GM04503 (cell line): ENCODE measurements around the gene POTEH.
"Not testable (repeated sequence)": the region's sequence is repeated elsewhere in the genome, so short reads cannot be mapped to it uniquely, and the experiment has no call there.

Source experiments
- DNase-seq: peaks from one replicate; pipeline ENCODE4 v3.0.0-alpha.2; 2012; ENCODE audit warnings: low read depth

The POTEH gene

DNA sequence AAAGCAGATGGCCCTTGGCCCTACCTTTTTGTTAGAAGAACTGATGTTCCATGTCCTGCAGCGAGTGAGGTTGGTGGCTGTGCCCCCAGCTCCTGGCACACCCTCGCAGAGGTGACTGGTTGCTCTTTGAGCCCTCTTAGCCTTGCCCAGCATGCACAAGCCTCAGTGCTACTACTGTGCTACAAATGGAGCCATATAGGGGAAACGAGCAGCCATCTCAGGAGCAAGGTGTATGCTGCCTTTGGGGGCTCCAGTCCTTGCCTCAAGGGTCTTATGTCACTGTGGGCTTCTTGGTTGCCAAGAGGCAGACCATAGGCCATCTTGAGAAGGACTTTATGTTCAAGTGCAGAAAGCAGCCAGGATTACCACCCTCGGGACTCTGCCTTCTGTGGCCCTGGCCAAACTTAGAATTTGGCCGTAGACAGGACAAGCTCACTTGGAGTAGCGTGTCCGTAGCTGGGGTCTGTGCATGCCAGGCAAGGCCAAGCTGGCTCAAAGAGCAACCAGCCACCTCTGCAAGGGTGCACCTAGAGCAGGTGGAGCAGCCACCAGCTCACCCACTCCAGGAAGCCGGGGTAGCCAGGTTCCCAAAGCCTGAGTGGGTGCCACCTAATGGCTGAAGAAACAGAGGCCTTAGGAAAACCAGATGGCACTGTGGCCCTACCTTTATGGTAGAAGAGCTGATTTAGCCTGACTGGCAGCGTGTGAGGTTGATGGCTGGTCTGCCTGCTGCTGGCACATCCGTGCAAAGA is 48.5 kb downstream of the POTEH start:
- not testable (repeated sequence) for DNase-seq

DNA sequence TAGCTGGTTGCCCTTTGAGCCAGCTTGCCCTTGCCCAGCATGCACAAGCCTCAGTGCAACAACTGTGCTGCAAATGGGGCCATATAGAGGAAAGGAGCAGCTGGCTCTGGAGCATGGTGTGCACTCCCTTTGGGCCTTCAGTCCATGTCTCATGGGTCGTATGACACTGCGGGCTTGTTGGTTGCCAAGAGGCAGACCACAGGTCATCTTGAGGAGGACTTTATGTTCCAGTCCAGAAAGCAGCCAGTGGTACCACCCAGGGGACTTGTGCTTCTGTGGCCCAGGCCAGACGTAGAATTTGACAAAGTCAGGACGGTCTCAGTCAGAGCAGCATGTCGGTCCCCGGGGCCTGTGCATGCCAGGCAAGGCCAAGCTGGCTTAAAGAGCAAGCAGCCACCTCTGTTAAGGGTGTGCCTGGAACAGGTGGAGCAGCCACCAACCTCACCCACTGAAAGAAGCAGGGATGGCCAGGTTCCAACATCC is 49.1 kb downstream of the POTEH start:
- not testable (repeated sequence) for DNase-seq

DNA sequence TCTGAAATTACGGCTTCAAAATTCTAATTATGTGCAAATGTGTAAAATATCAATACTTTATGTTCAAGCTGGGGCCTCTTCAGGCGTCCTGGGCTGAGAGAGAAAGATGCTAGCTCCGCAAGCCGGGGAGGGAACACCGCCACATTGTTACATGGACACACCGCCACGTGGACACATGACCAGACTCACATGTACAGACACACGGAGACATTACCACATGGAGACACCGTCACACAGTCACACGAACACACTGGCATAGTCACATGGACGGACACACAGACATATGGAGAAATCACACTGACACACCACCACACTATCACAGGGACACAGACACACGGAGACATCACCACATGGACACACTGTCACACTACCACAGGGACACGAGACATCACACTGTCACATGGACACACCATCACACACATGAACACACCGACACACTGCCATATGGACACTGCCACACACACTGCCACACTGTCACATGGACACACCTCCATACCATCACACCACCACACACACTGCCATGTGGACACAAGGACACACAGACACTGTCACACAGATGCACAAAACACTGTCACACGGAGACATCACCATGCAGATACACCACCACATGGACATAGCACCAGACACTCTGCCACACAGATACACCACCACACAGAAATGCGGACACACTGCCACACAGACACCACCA is 58.0 kb downstream of the POTEH start:
- not testable (repeated sequence) for DNase-seq

DNA sequence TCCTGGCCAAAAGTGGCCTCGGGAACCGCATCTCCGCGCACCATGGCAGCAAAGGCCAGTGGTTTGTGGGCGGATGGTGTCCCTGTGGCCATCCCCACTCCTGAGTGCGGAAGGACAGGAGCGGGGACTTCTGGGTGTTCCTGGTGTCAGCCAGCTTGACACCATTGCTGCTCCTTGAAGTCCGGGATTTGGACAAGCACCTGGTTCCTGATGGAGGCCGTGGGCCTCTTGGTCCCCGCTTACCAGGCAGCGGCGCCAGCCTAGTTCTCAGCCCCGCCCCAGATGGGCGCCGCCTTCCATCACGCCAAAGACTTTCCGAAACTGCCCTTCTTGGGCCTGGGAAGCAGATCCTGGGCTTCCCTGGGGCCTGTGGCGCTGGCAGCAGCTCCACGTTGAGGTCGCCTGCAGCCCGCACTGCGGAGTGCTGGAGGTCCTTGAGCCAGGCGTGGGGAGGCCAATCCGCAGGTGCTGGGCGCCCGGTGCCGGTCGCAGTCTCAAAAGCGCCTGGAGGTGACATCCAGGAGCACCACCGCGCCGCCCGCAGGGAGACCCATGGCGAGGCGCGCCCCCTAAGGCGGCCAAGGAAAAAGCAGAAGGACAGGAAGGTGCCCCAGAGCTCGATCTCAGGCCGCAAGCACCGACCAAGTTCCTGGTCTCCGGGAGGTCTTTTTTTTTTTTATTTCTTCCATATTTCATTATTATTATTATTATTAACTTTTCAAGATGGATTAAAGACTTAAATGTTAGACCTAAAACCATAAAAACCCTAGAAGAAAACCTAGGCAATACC is 59.5 kb downstream of the POTEH start:
- DNase-seq: not testable (repeated sequence)

DNA sequence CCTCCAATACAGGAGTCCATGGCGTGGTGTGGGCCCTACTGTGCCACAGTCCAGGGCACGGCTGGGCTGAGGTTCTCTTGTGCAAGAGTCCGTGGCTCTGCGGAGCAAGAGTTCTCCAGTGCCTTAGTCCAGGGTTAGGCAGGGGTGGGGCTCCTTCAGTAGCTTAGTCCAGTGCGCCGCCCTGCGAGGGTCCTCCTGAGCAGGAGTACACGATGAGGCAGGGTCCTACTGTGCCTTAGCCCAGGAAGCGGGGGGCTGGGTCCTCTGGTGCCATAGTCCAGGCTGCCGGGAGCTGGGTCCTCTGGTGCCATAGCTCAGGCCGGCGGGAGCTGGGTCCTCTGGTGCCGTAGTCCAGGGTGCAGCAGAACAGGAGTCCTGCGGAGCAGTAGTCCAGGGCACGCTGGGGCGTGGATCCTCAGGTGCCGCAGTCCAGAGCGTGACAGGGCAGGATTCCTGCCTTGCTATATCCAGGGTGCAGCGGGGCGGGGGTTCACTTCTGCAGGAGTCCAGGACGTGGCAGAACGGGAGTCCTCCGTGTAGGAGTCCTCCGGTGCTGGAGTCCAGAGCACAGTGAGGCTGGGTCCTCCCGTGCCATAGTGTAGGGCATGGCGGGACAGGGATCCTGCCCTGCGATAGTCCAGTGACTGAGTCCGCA is 69.7 kb downstream of the POTEH start:
- DNase-seq: not testable (repeated sequence)

DNA sequence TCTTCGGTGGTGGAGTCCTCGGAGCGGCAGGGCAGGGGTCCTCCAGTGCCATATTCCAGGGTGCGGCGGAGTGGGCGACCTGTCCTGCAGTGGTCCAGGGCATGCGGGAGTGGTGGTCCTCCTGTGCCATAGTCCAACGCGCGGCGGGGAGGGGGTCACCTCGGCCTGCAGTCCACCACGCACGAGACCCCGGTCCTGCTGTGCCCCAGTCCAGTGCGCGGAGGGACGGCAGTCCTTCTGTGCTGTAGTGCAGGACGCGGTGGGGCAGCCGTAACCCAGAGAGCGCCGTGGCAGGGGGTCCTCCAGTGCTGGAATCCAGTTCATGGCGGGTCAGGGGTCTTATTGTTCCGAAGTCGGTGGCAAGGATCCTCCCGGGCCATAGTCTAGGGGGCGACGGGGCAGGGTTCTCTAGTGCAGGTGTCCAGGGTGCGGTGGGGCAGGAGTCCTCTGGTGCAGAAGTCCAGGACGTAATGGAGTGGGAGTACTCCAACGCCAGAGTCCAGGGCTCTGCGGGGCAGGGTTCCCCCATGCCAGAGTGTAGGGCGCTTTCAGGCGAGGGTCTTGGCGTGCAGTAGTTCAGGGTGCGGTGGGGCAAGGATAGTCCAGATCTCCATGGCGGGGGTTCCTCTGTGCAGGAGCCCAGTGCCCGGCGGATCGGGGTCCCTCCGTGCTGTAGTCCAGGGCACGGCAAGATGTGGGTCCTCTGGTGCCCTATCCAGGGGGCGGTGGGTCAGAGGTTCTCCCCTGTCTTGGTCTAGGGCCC is 70.7 kb downstream of the POTEH start:
- DNase-seq: not testable (repeated sequence)

DNA sequence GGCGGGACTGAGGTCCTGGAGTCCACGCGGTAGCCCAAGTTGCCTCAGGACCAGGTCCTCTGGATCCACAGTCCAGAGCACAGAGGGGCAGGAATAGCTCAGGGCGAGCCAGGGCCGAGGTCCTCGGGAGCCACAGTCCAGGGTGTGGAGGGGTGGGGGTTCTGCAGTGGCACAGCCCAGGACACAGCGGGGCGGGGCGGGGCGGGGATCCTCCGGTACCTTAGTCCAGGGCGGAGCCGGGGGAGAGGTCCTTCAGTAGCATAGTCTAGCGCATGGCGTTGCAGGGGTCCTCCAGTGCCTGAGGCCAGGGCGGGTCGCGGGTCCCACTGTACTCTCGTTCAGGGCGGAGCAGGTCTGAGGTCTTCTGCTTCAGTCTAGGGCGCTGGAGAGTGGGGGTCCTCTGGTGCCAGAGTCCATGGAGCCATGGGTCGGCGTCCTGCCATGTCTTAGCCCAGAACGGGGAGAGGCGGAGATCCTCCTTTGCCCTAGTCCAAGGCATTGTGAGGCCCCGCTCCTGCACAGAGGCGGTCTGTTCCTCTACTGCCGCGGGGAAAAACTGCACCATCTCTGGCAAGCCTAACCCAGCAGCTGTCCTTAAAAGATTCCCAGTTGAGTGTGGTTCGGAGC is 71.4 kb downstream of the POTEH start:
- not testable (repeated sequence) for DNase-seq

DNA sequence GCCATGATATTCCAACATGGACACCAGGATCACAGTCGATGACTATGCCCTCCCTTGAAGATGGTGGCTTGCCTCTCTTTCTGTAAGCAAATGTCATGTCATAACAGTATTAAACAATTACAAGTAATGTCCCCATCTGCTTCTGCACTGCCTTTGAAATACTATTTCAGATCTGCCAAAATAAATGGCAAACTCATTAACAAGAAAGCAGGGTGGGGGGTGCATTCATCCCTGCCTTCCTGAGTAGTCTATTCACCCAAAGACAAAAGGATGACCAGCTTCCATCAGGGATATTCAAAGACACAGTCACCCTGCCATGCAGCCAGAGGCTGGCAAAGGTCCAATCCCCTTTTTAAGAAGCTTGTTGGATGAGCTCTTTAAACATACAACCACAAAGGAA is 73.7 kb downstream of the POTEH start:
- not testable (repeated sequence) for DNase-seq
